Mesothelial cell of epicardium (in vitro differentiated cells): ENCODE results near the gene WDR70. TPM values are rescaled to one million over a fixed set of nuclear protein-coding genes. Genes with fewer than 3 reads are reported as not detected.
A peak's percentile ranks its signal among the peaks of the same experiment; 100 is the strongest.
"Not testable (repeated sequence)": the region's sequence is repeated elsewhere in the genome, so short reads cannot be mapped to it uniquely, and the experiment has no call there.

Source experiments
- DNase-seq, 2 experiments: peaks; one replicate each; pipeline ENCODE4 v3.0.0; 2021; ENCODE audit warnings: low spot score in 2 of 2; ENCODE audit not compliant: unreplicated experiment in 2 of 2
- H3K27ac Mint-ChIP-seq: 2 replicates; pipeline ENCODE4 v1.8.0; 2021; ENCODE audit warnings: mixed read lengths
- H3K27me3 Mint-ChIP-seq: 2 replicates; pipeline ENCODE4 v1.8.0; 2021; ENCODE audit warnings: low read depth, mixed read lengths
- H3K36me3 Mint-ChIP-seq: 2 replicates; pipeline ENCODE4 v1.8.0; 2021; ENCODE audit warnings: mixed read lengths
- H3K4me1 Mint-ChIP-seq: 2 replicates; pipeline ENCODE4 v1.8.0; 2021; ENCODE audit warnings: mixed read lengths
- H3K4me3 Mint-ChIP-seq: 2 replicates; pipeline ENCODE4 v1.8.0; 2021; ENCODE audit warnings: mild to moderate bottlenecking, moderate library complexity, mixed read lengths
- H3K9me3 Mint-ChIP-seq: 2 replicates; pipeline ENCODE4 v1.8.0; 2021; ENCODE audit warnings: mixed read lengths
- total RNA-seq: library from RNA; stranded (reverse); gene quantifications from 3 replicates; pipeline ENCODE4 v1.2.1, GENCODE V29; 2021
- TF ChIP-seq, protein P1 (sequence below): fragments of 200-600 bp; sonication (generic); IDR thresholded peaks from one replicate; pipeline ENCODE4 v1.5.0; 2021; ENCODE audit warnings: antibody characterized with exemption; ENCODE audit not compliant: unreplicated experiment

The WDR70 gene
- total RNA-seq, 1 donor from 2014 or later = 47.8 TPM

DNA sequence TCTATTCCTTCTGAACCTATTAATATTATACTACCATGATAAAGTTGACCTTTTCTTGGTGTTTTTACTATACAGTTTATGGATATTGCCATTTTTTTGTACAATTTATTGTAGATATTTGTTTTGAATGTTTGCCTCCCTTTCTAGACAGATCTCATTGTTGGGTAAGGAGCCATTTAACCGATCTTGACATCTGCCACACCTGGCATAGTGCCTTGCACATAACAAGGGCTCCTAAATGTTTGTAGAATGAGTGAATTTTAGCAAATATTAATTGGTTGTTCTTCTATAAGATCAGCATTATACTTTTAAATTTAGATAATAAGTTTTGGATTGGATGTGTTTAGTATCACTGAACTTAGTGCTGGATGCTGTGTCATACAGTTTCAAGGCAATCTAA lies 285.4 kb downstream of the WDR70 start:
- Mint-ChIP-seq H3K9me3 (peaks cover 2% of the 10 kb centered on the region), H3K4me3 (no peak overlapping the region), H3K36me3 (peaks cover 3% of the 10 kb centered on the region), H3K27ac (no peak overlapping the region), H3K27me3 (peaks cover 7% of the 10 kb centered on the region), H3K4me1 (peaks cover 33% of the 10 kb centered on the region)
- no peak for DNase-seq
- TF ChIP-seq, protein P1, sequence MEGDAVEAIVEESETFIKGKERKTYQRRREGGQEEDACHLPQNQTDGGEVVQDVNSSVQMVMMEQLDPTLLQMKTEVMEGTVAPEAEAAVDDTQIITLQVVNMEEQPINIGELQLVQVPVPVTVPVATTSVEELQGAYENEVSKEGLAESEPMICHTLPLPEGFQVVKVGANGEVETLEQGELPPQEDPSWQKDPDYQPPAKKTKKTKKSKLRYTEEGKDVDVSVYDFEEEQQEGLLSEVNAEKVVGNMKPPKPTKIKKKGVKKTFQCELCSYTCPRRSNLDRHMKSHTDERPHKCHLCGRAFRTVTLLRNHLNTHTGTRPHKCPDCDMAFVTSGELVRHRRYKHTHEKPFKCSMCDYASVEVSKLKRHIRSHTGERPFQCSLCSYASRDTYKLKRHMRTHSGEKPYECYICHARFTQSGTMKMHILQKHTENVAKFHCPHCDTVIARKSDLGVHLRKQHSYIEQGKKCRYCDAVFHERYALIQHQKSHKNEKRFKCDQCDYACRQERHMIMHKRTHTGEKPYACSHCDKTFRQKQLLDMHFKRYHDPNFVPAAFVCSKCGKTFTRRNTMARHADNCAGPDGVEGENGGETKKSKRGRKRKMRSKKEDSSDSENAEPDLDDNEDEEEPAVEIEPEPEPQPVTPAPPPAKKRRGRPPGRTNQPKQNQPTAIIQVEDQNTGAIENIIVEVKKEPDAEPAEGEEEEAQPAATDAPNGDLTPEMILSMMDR = no peak

DNA sequence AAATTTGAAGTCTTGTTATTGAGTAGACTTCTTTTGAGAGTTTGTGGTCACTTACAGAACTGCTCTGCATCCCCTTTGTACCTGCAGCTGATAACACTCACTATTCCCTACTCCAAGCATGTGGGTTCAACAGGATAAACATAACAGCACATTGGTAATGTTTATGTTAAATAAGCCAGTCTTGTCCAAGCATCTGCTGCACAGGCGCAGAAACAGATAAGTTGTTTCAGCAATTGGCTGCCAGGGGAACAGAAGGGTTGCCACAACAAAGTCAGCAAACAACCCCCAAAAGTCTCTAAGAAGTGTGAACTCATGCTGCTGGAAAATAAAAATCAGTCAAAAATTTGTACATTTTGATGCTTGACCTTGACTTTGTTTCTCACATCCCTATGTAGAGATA lies 286.2 kb downstream of the WDR70 start:
- Mint-ChIP-seq H3K4me1 (peaks cover 33% of the 10 kb centered on the region), H3K36me3 (peaks cover 9% of the 10 kb centered on the region)
- no peak for DNase-seq

DNA sequence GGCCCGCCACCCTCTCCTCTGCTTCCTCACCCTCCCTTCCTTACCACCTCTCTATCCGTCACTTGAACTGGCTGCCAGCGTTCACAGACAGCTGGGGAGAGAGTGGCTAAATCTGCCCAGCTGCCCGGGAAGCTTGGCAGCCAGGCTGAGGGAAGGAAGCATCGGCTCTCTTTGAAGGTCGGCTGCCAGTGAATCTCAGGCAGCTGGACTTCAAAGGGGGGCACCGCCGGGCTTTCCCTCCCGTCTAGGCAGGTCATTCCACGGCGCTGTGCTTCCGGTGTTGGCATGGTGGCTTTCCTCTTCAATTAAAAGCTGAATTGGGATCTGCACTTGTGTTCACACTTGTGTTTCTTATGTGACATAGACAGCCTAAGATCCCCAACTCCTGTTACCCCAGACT lies 286.8 kb downstream of the WDR70 start:
- TF ChIP-seq, protein P1 = no peak
- Mint-ChIP-seq H3K27ac (no peak overlapping the region), H3K27me3 (peaks cover 7% of the 10 kb centered on the region), H3K4me1 (peaks cover 33% of the 10 kb centered on the region), H3K4me3 (no peak overlapping the region), H3K9me3 (peaks cover 8% of the 10 kb centered on the region), H3K36me3 (peaks cover 9% of the 10 kb centered on the region)
- no peak for DNase-seq

More for the DNA sequence above, 286.2 kb downstream of the WDR70 start:
- peaks cover 8% of the 10 kb centered on the region for H3K9me3 Mint-ChIP-seq
- no peak overlapping the region for H3K4me3 Mint-ChIP-seq
- peaks cover 7% of the 10 kb centered on the region for H3K27me3 Mint-ChIP-seq
- no peak overlapping the region for H3K27ac Mint-ChIP-seq
- TF ChIP-seq, protein P1 = no peak

DNA sequence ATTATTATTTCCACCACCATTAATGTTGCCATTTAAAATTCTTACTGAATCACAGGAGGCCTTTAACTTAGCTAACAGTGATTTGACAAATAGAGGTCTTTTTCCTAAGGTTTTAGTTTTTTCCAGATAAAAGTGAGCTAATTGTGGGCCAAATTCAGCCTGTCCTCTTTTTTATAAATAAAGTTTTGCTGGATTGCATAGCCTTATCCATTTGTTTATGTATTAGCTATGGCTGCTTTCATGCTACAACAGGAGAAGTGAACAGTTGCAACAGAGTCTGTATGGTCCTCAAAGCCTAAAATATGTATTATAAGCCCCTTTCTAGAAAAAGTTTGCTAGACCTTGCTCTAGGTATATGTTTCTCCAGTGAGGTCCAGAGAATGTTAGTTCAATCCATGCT lies 288.3 kb downstream of the WDR70 start:
- TF ChIP-seq, protein P1 = no peak
- H3K36me3 Mint-ChIP-seq = peaks cover 9% of the 10 kb centered on the region
- H3K4me3 Mint-ChIP-seq = no peak overlapping the region
- peaks cover 7% of the 10 kb centered on the region for H3K27me3 Mint-ChIP-seq
- no peak for DNase-seq
- peaks cover 8% of the 10 kb centered on the region for H3K9me3 Mint-ChIP-seq
- H3K4me1 Mint-ChIP-seq = peaks cover 21% of the 10 kb centered on the region
- H3K27ac Mint-ChIP-seq = no peak overlapping the region

DNA sequence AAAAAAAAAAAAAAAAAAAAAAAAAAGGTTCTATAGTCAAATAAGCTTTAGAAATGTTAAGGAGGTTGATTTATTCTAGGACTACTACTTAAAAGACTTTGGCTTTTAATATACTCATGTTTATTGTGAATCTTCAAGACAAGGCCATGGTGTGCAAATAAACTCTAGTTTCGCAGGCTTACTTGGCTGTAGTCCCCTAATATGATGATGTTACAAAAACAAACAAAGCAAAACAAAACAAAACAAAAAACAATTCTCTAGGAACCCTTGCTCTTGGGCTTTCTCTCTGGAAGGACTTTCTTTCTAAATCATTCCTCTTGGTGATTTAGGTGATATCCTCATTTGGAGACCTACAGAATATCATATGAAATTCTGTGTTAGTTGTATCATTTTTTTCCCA lies 288.7 kb downstream of the WDR70 start:
- peaks cover 9% of the 10 kb centered on the region for H3K36me3 Mint-ChIP-seq
- TF ChIP-seq, protein P1 = no peak
- peaks cover 21% of the 10 kb centered on the region for H3K4me1 Mint-ChIP-seq
- no peak for DNase-seq
- H3K27me3 Mint-ChIP-seq = peaks cover 7% of the 10 kb centered on the region
- peaks cover 8% of the 10 kb centered on the region for H3K9me3 Mint-ChIP-seq
- H3K27ac Mint-ChIP-seq = no peak overlapping the region
- no peak overlapping the region for H3K4me3 Mint-ChIP-seq

DNA sequence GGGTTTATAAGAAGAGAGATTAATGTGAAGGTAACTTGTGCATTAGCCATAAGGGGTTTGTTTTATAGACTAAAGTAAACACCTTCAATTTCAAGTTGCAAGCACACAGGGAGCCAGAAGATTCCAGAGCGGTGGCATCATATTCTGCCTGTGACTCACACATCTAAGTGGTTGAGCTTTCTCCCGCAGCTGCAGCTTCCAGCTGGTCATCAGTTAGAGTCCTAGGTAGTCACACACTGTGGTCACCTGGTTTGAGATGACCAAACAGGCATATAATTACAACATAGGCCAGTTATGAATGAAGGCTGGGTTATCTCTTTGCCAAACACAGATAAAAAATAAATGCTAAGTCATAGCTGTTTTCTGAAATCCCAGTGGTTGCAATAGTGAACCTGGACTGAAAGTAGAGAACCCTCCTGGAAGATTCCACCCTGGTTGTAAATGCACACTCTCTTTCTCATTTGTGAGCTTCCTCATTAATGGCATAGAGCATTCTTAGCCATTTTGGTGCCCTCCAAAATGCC lies 289.5 kb downstream of the WDR70 start:
- Mint-ChIP-seq H3K36me3 (peaks cover 9% of the 10 kb centered on the region), H3K4me3 (no peak overlapping the region), H3K27me3 (peaks cover 7% of the 10 kb centered on the region), H3K4me1 (peaks cover 19% of the 10 kb centered on the region), H3K27ac (peak overlapping the region; percentile 12), H3K9me3 (peaks cover 8% of the 10 kb centered on the region)
- DNase-seq = no peak
- TF ChIP-seq, protein P1 = no peak

DNA sequence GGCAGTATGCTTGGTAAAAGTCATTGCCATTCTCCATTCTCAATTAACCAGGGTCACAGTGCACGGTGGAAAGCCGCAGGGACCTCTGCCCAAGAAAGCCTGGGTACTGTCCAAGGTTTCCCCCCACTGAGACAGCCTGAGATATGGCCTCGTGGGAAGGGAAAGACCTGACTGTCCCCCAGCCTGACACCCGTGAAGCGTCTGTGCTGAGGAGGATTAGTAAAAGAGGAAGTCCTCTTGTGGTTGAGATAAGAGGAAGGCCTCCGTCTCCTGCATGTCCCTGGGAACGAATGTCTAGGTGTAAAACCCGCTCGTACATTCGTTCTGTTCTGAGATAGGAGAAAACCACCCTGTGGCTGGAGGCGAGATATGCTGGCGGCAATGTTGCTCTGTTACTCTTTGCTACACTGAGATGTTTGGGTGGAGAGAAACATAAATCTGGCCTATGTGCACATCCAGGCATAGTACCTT lies 293.0 kb downstream of the WDR70 start:
- Mint-ChIP-seq H3K36me3 (peaks cover 11% of the 10 kb centered on the region), H3K9me3 (peaks cover 10% of the 10 kb centered on the region), H3K4me1 (peaks cover 18% of the 10 kb centered on the region)
- not testable (repeated sequence) for H3K27me3 Mint-ChIP-seq, H3K4me3 Mint-ChIP-seq, DNase-seq, H3K27ac Mint-ChIP-seq

DNA sequence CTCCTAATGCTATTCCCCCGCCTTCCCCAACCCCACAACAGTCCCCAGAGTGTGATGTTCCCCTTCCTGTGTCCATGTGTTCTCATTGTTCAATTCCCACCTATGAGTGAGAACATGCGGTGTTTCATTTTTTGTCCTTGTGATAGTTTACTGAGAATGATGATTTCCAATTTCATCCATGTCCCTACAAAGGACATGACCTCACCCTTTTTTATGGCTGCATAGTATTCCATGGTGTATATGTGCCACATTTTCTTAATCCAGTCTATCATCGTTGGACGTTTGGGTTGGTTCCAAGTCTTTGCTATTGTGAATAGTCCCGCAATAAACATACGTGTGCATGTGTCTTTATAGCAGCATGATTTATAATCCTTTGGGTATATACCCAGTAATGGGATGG lies 295.2 kb downstream of the WDR70 start:
- not testable (repeated sequence) for H3K4me1 Mint-ChIP-seq, DNase-seq, H3K27me3 Mint-ChIP-seq, H3K27ac Mint-ChIP-seq, H3K4me3 Mint-ChIP-seq
- peaks cover 18% of the 10 kb centered on the region for H3K9me3 Mint-ChIP-seq
- H3K36me3 Mint-ChIP-seq = peaks cover 15% of the 10 kb centered on the region
